NOMO-1 treated with dmso at 0.1 percent for 144 hours (cell line): ENCODE measurements around the gene VWF.

ENCODE experiments used
- DNase-seq: peaks from one replicate; lab custom pipeline; 2025; ENCODE audit not compliant: unreplicated experiment; lab: John Stamatoyannopoulos, UW

VWF gene

DNA sequence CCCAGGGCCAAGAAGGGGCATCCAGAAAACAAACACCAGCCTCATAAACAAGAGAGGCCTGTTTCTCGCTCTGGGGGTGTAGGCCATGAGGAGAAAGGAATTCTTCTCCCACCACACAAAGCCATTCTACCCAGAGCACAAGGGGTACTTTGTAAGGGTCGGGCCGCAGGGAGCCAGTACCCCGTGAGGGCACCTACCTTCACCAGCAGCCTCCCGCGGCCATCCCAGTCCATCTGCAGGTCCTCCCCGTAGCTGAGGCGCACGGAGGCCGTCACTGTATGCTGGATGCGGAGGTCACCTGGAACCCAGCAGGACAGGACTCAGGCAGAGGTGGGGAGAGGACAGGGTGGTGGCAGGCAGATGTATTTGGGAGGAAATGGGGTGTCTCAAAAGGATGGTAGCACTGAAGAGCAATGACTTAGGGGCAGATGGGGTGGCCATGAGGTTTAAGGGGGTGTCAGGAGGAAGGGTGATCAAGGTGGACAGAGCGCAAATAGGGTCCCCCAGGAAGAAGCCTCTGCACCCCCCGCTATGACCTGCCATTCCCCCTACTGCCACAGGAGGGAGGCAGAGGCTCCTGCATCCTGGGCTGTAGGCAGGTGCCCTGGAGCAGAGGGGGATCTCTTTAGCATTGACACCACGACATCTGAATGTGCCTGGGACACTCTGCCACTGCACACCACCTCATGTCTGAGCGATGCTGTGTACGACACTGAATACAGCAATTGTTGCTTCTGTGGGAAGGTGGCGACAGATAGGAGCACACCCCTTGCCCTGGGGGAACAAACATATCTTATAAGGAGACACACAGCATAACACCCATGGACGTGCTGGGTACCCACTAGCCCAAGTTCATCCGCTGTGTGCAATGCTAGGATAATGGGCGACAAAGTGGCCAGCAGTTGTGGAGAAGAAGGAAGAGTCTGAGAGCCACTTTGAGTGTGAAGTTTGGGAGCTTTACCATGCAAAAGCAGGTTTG, 61.4 kb downstream of the VWF start:
- peak; percentile 38 for DNase-seq

DNA sequence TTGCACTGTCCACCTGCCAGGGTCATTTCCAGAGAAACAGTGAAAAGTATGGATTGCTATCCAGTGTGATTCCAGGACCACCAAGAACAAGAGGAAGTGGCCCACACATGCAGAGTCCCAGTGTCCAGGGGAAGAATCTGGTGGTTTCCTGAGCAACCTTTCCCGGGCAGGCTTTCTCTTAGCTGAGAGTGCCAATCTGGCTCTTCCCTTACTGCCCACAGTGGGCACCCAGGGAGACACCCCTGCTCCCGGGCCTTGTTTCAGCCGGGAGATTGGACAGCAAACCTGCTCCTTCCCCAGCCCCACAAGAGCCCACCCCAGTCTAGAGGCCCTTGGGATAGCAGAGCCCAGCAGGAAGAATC, 62.1 kb downstream of the VWF start:
- no peak for DNase-seq

DNA sequence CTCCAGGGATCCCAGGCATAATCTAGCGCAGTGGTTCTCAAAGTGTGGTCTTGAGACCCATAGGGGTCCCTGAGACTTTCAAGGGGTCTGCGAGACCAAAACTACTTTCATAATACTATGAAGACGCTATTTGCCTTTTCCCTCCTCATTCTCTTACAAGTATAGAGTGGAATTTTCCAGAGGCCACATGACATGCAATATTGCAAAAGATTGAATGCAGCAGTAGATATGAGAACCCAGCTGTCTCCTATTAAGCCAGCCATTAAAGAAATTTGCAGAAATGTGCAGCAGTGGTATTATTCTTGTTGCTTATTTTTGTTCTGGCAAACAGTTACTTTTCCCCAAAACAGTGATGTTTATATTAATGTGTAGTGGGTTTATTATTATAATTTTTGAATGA, 62.8 kb downstream of the VWF start:
- DNase-seq = no peak

DNA sequence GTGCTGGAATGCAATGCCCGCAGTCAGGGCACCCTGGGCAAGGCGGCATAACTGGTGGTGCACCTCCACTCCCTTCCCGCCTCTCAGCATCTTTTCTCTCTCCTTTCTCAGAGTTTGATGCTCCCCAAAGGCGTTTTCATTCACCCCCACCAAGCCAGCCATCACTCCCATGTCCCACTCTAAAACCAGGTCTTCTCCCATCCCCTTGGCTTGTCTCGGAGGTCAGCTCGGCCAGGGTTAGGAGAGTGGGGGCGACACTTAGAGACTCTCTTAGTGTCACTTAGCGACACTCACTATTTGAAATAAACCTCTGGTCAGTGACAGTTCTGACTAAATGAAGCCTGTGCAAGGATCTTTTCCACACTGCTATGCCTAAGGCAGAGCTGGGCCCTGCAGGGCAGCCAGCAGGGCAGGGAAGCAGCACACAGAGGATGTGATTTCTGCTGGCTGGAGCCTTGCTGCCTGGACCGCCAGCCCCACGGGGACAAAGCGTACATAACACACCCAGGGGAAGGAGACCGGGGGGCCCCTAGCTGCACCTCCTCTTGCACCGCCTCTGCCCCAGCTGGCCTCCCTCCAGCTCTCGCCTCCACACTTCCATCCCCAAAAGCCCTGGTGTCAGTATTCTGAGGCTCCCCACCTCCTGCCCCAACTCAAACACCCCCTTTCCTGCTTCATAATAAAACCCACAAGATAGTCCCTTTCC, 64.5 kb downstream of the VWF start:
- DNase-seq = no peak

DNA sequence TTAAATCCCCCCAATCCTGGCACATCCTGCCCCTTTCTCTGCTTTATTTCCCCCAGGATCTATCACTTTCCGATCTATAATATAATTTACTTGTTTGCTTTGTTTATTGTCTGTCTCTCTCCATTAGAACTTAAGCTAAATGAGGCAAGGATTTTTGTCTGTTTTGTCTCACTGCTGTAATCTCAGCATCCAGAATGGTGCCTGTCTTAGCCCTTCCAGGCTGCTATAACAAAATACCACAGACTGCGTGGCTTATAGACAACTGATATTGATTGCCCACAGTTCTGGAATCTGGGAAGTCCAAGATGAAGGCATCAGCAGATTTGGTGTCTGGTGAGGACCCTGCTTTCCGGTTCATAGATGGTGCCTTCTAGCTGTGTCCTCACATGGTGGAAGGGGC, 65.2 kb downstream of the VWF start:
- DNase-seq = no peak

DNA sequence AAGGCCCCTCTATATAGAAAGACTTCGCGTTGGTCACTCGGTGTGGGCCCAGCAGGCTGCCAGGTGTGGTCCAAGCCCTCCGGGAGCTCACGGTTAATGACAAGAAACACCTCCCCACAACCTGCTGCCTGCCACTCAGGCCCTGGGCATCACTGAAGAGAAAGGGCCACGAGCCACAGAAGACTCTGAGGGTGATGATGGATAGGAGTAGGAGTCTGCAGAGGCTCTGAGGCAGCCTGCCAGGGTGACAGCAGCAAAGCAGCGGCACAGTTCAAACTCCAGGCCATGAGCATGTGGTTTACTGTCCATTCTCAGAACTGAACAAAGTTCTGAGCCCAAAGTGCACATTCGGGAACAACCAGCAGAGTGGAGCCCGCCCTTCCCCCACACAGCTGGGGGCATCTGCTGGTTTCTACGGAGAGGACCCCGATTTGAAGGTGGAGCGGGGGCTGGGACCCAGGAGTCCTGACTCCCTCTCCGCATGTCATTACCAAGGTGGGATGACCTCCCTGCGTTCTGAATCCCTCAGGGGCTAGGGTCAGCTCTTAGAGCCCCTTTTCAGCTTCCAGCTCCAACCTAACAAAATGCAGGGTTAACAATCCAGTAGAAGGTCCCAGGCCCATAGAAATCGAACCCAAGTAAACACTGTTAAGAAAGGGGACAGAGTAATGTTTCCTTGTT, 65.8 kb downstream of the VWF start:
- no peak for DNase-seq

DNA sequence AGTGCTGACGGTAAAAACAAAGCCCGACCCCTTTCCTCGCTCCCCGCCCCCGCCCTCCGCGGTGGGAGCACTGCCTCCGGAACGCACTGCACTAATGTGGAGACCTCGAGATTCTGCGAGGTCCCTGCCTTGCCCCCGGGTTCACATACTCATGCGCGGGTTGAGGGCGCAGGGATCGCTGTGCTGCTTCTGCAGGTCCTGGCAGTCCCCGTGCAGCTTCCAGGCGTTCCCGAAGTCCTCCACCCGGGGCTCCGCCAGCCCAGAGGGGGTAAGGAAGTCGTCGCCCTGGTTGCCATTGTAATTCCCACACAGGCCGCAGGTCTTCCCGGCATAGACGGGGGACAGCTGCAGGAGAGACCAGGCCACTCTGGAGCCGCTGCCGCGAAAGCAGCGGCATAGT, 66.8 kb downstream of the VWF start:
- no peak for DNase-seq

DNA sequence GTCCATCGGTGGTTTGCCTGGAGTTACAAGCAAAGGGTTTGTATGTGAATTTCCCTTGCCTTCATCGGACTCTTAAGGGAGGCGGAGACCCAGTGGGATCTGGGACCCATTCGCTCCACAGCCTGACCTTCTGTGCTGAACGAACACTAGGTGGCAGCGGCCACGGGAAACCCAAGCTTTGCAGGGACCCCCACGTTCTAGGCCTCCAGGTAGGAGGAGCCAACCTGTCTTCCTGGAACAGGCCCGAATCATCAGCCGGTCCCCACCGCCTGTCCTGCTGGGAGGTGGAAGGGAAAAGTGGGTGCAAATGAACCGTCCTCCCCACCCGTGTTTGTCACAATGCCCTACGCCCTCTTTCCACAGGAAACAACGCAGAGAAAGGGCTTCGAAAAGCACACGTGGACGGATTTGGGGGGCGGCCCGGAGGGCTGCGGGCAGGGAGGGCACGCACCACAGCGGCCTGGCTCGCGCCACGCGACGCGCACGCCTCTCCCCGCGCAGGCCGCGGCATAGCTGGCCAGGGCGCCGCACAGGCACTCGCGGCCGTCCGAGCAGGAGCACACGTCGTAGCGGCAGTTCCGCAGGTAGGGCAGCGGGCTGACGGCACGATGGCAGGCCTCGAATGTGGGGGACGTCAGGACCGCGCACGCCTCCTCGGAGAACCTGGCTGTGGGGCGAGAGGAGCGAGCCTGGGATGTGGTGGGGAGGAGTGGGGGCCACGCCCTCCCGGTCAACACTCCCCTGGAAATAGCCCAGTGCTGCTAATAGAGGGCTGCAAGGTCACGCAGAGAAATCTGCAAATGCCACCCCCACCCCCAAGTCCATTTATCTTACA, 67.8 kb downstream of the VWF start:
- no peak for DNase-seq

DNA sequence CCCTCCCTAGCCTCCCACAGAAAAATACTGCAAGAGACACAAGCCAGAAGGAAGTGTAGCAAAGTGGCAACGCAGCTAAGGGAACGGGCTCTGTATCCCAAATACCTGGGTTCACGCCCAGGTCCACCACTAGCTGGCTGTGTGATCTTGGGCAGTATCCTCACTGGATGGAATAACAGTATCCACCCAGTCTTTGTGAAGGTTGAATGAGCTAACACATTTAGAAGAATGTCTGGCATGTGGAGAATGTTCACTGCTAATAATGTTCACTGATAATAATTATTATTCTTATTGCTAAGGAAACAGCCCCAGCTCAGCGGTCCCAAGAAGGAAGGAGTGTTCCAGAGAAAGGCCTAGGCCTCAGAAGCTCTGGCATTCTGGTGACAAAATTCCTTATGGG, 70.9 kb downstream of the VWF start:
- DNase-seq = no peak

DNA sequence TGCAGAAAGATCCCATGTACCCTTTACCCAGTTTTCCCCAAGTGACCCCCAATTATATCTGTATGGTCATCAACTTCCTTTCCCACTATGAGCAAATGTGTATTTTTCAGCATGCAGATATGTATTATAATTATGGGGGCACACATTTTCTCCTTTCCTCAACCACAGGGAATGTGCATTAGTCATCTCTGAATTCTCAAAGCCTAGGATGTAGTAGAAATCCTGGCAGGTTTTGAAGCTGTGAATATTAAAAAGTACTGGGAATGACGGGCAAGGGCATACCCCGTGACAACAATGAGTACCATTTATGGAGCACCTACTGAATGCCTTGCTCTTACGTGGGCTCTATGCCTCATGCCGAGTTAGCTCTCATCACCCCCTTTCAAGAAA, 71.5 kb downstream of the VWF start:
- DNase-seq = no peak

DNA sequence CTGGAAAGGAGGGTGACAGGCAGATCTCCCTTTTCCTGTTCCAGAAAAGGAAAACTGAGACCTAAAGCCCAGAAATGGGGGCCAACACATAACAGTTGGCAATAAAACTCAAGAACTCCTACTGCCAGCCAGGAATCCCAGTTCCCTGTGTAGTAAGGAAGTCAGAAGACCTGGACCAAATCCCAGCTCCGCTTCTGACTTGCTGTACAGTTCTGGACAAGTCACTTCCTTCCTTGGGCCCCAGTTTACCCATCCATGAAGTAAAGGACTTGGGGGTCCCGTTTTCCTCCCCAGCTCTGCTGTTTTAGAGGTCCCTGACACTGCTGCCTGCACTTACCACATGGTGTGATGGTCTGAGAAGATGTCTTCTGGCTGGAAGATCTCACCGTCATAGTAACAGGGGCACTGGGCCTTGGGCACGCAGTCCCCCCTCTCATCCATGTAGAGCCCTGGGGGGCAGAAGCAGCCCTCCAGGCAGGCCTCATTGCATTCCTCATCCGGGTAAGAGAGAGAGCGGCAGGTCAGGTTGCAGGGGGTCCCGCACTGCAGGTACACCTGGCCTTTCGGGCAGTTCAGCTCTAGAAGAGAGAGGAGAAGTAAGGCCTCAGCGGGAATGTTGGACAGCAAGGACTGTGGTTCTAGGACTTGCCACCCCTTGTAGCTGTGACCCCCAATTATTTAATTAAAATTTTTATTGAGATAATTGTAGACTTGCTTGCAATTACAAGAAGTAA, 72.1 kb downstream of the VWF start:
- no peak for DNase-seq

DNA sequence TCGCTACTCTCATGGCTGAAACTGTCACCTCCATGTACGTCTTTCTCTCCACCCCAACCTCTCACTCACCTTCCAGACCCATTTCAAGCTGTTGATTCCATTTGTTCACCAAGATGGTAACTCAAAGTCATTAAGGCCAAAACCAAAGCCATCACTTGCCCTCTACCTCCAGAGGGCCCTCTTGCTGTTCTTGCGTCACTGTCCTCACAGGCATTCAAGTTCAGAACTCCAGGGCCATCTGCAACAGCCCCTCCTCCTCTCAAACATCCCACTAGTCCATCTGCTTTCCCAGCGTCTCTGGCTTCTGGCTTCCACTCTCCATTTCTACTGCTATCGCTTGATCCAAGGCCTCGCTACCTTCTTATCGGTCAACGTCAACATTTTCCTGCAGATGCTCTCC, 74.5 kb downstream of the VWF start:
- no peak for DNase-seq

DNA sequence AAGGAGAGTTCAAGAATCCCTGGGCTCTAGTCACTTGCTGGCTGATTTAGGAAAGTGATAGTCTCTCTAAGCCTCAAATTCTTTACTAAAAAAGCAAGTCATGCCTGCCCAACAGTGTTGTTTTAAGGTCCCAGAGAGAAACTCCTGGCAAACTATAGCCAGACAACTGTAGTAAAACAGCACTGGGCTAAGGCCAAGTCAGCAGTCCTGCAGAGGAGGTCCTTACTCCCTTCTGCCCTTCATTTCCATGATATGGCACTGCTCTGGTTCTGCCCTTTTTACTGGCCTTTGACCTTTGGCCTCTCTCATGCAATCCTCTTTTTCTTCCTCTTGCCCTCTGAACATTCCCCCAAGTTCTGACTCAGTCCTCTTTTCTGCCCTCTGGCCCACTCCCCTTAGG, 74.9 kb downstream of the VWF start:
- no peak for DNase-seq

DNA sequence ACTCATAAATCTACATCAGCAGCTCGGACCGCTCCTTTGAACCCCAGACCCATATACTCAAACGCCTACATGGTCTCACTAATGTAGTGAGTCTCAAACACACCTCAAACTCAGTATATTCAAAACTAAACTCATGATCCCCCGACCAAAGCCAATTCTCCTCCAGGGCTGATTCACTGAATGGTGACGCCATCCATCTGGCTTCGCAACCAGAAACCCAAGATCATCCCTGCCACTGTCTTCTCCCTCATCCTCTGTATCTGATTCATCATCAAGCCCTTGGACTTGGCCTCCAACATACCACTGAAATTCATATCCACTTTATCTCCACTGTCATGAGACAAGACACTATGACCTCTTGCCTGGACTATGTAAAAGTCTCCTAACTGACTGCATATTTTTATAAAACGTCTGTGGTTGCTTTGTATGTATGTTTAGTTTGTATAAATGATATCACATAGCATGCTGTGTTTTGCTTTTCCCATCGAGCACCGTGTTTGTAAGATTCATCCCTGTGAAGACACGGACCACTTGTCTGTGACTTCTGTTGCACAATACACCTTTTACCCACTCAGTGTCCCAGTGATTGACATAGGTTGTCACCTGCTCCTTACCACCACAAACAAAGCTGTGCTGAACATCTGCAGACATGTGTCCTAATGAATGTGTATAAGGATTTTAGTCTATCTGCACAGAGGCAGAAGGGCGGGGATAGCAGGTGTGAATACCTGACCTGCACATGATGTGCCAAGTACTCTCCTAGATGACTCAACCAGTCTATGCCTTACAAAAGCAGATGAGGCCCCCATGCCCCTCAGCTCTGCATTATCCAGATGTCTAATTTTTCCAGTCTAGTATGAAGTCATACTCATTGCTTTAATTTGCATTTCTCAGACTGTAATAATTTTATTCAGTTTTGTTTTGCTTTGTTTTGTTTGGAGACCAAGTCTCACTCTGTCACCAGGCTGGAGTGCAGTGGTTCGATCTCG, 76.9 kb downstream of the VWF start:
- no peak for DNase-seq

DNA sequence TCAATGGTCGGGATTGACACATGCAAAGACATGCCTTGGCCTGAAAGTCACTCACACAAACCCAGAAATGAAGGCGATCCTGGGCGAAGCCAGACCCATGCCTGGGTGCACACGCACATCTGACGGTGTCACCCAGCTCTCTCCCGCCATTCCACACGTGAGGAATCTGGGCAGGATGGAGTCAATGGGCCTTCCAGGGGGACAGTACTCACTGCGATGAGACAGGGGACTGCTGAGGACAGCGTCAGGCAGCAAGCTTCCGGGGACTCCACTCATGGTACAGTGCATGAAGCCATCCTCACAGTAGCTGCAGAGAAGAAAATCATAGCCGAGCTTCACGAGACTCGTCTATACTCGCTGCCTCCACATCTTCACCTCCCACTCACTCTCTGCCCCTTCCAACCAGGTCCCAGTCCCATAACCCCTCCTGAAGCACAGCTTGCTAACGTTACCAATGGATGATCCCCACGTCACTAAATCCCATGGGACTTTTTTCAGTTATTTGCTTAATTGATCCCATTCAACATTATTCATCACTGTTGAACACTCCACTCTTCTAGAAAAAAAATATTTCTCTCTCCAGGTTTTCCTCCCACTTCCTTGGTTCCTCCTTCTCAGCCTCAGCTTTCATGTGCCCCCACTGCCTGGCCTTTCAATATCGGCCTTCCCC, 77.8 kb downstream of the VWF start:
- DNase-seq = no peak

DNA sequence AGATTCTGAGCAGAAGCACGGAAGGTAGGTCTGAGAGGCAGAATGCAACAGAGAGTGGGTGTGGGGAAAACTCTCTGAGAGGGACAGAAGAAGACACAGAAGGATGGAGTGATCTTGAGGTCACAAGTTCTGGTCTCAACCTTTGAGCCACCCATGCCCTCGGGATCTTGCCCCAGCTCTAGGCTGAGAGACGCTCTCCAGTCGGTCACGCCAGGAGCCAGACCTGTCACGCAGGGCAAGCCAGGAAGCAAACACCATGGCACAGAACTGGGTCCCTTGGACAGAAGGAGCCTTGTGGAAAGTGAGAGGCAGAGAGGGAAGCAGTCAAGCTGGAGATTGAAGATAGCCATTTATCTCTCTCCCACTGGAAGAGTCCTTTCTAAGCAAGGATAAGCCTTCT, 79.0 kb downstream of the VWF start:
- DNase-seq = no peak

DNA sequence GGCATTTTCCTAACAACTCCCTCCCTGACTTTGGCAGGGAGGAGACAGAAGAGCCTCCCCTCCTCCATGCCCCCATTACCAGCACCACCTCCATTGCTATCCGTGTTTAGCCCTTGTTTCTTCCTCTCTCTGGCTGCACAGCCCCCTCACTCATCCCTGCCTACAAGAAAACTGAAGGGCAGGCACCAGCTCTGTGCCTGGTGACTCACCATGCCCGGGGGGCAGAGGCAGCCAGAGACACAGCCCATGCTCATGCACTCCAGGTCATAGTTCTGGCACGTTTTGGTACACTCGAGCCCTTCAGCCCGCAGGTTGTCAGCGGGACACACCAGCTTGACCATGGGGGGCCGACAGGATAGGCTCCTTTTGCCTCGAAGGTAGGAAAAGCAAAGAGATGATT, 80.4 kb downstream of the VWF start:
- DNase-seq = no peak

DNA sequence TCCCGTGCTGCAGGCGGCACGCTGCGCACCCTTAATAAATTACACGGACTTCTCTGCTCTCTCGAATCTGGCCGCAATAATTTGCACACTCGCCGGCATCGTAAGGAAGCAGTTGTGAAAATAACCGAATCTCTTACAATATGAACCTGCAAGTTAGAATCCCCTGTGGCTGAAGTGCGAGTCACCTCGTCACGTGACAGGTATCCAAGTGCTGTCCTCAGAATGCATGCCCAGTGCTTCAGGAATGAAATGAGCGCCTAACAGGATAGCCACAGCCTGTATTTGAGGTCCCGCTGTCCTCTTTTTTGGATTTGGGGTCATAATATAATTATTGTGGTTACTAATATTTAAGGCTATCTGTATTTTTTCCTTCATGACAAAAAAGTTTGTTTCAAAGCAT, 82.0 kb downstream of the VWF start:
- no peak for DNase-seq

DNA sequence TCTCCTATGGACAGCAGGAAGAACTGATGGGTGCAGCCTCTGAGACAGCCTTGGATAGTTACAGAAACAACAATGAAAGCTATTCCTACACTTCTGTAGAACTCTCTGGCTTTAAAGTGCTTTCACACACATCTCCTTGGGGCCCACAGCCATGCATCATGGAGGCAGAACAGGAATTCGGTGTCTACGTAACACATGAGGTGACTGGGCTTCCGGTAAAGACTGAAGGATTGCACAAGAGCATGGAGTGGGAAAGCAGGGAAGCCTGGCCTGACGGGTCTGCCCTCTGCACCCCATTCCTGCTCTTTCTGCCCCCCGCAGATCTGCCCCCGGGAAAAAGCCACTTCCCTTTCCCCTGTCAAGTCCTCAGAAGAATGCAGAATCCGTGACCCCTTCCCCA, 82.6 kb downstream of the VWF start:
- no peak for DNase-seq
